Adrenal gland (tissue), 12 donors: Measurements from ENCODE around the gene SDK1. TPM values are rescaled to one million over a fixed set of nuclear protein-coding genes. Genes with fewer than 3 reads are reported as not detected.

ENCODE experiments used
- DNase-seq, 7 donors: peaks; one replicate each; pipeline ENCODE4 v3.0.0-alpha.2; 2019 to 2020
- H3K27ac ChIP-seq, 5 donors: fragments of 200-600 bp; sonication (generic) in 4 of 5; 1 replicate in 3 of 5; 2 replicates in 2 of 5; pipeline versions ENCODE4 v1.5.1 to v1.8.0; 2016 to 2020; ENCODE audit warnings: mild to moderate bottlenecking in 1 of 5
- H3K27me3 ChIP-seq: fragments of 200-600 bp; 2 replicates; pipeline ENCODE4 v1.8.0; 2021
- H3K36me3 ChIP-seq, 2 donors: fragments of 200-600 bp; replicated peaks in 1 of 2; 1 replicate in 1 of 2; 2 replicates in 1 of 2; pipeline versions ENCODE4 v1.5.1 to v1.8.0; 2018 to 2022
- H3K4me1 ChIP-seq, 2 donors: fragments of 200-600 bp; replicated peaks in 1 of 2; 1 replicate in 1 of 2; 2 replicates in 1 of 2; pipeline versions ENCODE4 v1.5.1 to v1.8.0; 2018 to 2021
- H3K4me3 ChIP-seq, 4 donors: fragments of 200-600 bp; sonication (generic) in 3 of 4; one replicate each; pipeline ENCODE4 v1.5.1; 2016 to 2018
- H3K9me3 ChIP-seq, 3 donors: fragments of 200-600 bp; sonication (generic) in 1 of 3; replicated peaks in 1 of 3; 1 replicate in 2 of 3; 2 replicates in 1 of 3; pipeline versions ENCODE4 v1.5.1 to v1.8.0; 2016 to 2021
- CTCF ChIP-seq, 6 experiments: fragments of 450-650 bp in 4 of 6; fragments of 200-600 bp in 2 of 6; sonication (generic) in 1 of 6; IDR thresholded peaks; 1 replicate in 5 of 6; 2 replicates in 1 of 6; pipeline versions ENCODE4 v1.5.1 to v1.8.0; 2016 to 2021; ENCODE audit warnings: antibody characterized with exemption in 6 of 6, mild to moderate bottlenecking in 2 of 6, moderate library complexity in 1 of 6
- POLR2A ChIP-seq, 2 donors: fragments of 450-650 bp; IDR thresholded peaks; one replicate each; pipeline ENCODE4 v1.6.1; 2017; ENCODE audit warnings: antibody characterized with exemption in 2 of 2, mild to moderate bottlenecking in 2 of 2, moderate library complexity in 1 of 2
- WGBS, 4 donors: extraction: QIAGEN DNeasy Blood & Tissue Kit in 2 of 4; methylation state at CpG; one replicate each; pipeline versions ENCODE4 v1.1.5 to v1.1.7; 2013 to 2017; 5-methylcytosine and 5-hydroxymethylcytosine counted together
- intact Hi-C, 2 donors: fragments of 100-400 bp; cut with DNase I; formaldehyde crosslinking; loops; one replicate each; pipeline versions ENCODE4 v1.14.1 to v1.15.0; 2022 to 2023
- polyA plus RNA-seq, 3 donors: library from polyadenylated mRNA; stranded (reverse); fragments of 200-250 nt in 2 of 3; fragments of 350-450 nt in 1 of 3; fragmentation: Illumina TruSeq in 1 of 3; extraction: RNeasy Lipid Tissue Mini Kit (QIAGEN cat#74804) in 1 of 3; gene quantifications; one replicate each; pipeline ENCODE4 v1.2.3, GENCODE V29; 2013 to 2014
- total RNA-seq, 9 donors: library from RNA; depleted of rRNA in 4 of 9; stranded (reverse); fragments of >200 nt in 4 of 9; fragments of 120-200 nt in 1 of 9; fragmentation: NEBNext Ultra II Directional in 1 of 9; extraction: Animal tissue kit (Norgen Biotek cat#: 25700) in 1 of 9; gene quantifications; one replicate each; pipeline versions ENCODE4 v1.1.0 to v1.2.4, GENCODE V29; 2013 to 2023
- donor health status: healthy with polysubstance abuse.
- donor health status: Bipolar disorder and iron deficiency.
- donor health status: DM: yes; HTN: yes; CAD: no.
- donor health status: DM: no; HTN: no; CAD: no.
- donor health status: DM: no; HTN: no; CAD: no.
- donor health status: DM: yes; HTN: yes; CAD: no.

SDK1 gene
- total and polyA plus RNA-seq, 12 donors, result 0.50 to 3.6 (median 1.5) TPM

- intact Hi-C loops, result no loop called here
- no peak overlapping the region for H3K4me3 ChIP-seq
- 82 to 92% (median 84%) methylated on average over 13 of the region's 13 CpGs for WGBS, 4 donors
- H3K27ac ChIP-seq, result no peak overlapping the region
- H3K27me3 ChIP-seq, result no peaks in the 10 kb centered on the region
- H3K9me3 ChIP-seq, result no peaks in the 10 kb centered on the region
- no peak for TF ChIP-seq POLR2A (IDR thresholded peaks at IDR 0.05)
- TF ChIP-seq CTCF (IDR thresholded peaks at IDR 0.05), result no peak
- DNase-seq, result peak in 1 of 7 donors; percentile 20
- no peaks in the 10 kb centered on the region for H3K4me1 ChIP-seq
- no peaks in the 10 kb centered on the region for H3K36me3 ChIP-seq
Observed at GRCh38 chr7:4078580-4078979, 777.5 kb downstream of the SDK1 start.

- intact Hi-C loops, result no loop called here
- H3K4me1 ChIP-seq, result no peaks in the 10 kb centered on the region
- WGBS, 4 donors, result 78 to 90% (median 83%) methylated on average over 11 of the region's 11 CpGs
Observed at GRCh38 chr7:4079366-4079765, 778.3 kb downstream of the SDK1 start.

GRCh38 chr7:4079956-4080355 lies 778.9 kb downstream of the SDK1 start:
- WGBS, 4 donors, result 82 to 88% (median 85%) methylated on average over 13 of the region's 13 CpGs
- Histone ChIP-seq H3K4me1 (no peaks in the 10 kb centered on the region), H3K36me3 (no peaks in the 10 kb centered on the region), H3K9me3 (no peaks in the 10 kb centered on the region), H3K4me3 (no peak overlapping the region), H3K27me3 (no peaks in the 10 kb centered on the region), H3K27ac (no peak overlapping the region)
- DNase-seq, result peak in 1 of 7 donors; percentile 28
- intact Hi-C loops, result no loop called here
- TF ChIP-seq CTCF (IDR thresholded peaks at IDR 0.05) (no peak), POLR2A (IDR thresholded peaks at IDR 0.05) (no peak)

More at GRCh38 chr7:4079366-4079765, 778.3 kb downstream of the SDK1 start:
- H3K36me3 ChIP-seq, result no peaks in the 10 kb centered on the region
- no peak for TF ChIP-seq POLR2A (IDR thresholded peaks at IDR 0.05)
- no peak for TF ChIP-seq CTCF (IDR thresholded peaks at IDR 0.05)
- peak in 1 of 7 donors; percentile 11 for DNase-seq
- H3K27me3 ChIP-seq, result no peaks in the 10 kb centered on the region
- H3K27ac ChIP-seq, result no peak overlapping the region
- no peaks in the 10 kb centered on the region for H3K9me3 ChIP-seq
- no peak overlapping the region for H3K4me3 ChIP-seq

- DNase-seq, result peak in 1 of 7 donors; percentile 10
- TF ChIP-seq POLR2A (IDR thresholded peaks at IDR 0.05) (no peak), CTCF (IDR thresholded peaks at IDR 0.05) (no peak)
- no peaks in the 10 kb centered on the region for H3K9me3 ChIP-seq
- no peak overlapping the region for H3K27ac ChIP-seq
- no peaks in the 10 kb centered on the region for H3K4me1 ChIP-seq
- 85 to 91% (median 89%) methylated on average over 13 of the region's 13 CpGs for WGBS, 4 donors
- intact Hi-C loops, result no loop called here
- H3K4me3 ChIP-seq, result no peak overlapping the region
- H3K27me3 ChIP-seq, result no peaks in the 10 kb centered on the region
- no peaks in the 10 kb centered on the region for H3K36me3 ChIP-seq
Observed at GRCh38 chr7:4080954-4081353, 779.9 kb downstream of the SDK1 start.
